ENCODE measurements around the gene CRIP3.

- TF ChIP-seq, protein P1, sequence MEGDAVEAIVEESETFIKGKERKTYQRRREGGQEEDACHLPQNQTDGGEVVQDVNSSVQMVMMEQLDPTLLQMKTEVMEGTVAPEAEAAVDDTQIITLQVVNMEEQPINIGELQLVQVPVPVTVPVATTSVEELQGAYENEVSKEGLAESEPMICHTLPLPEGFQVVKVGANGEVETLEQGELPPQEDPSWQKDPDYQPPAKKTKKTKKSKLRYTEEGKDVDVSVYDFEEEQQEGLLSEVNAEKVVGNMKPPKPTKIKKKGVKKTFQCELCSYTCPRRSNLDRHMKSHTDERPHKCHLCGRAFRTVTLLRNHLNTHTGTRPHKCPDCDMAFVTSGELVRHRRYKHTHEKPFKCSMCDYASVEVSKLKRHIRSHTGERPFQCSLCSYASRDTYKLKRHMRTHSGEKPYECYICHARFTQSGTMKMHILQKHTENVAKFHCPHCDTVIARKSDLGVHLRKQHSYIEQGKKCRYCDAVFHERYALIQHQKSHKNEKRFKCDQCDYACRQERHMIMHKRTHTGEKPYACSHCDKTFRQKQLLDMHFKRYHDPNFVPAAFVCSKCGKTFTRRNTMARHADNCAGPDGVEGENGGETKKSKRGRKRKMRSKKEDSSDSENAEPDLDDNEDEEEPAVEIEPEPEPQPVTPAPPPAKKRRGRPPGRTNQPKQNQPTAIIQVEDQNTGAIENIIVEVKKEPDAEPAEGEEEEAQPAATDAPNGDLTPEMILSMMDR (IDR thresholded peaks at IDR 0.05; ENCODE audit: insufficient read depth, low read length, poor library complexity, severe bottlenecking) = no peak
- no peak for TF ChIP-seq EZH2phosphoT487 (conservative IDR thresholded peaks at IDR 0.05; ENCODE audit: low read length)
Measured at GRCh38 chr6:43304882-43305281, 3.7 kb downstream of the CRIP3 start.

Data from SU-DHL-6 (cell line).